ENCODE data around the gene IL9. TPM values are rescaled to one million over a fixed set of nuclear protein-coding genes. Genes with fewer than 3 reads are reported as not detected.
A peak's percentile ranks its signal among the peaks of the same experiment; 100 is the strongest.

Gene IL9
- total RNA-seq, 1 experiment from 2014 or later, result not detected

GRCh38 chr5:135887881-135888614 lies 7.6 kb downstream of the IL9 start:
- ChIA-PET CTCF (interaction anchor here (0.6 kb wide), 1 partner anchor 294 kb away, joined by 4 read pairs; no protein-coding TSS in a partner anchor), POLR2A (no interaction called here)
- TF ChIP-seq, protein P1, sequence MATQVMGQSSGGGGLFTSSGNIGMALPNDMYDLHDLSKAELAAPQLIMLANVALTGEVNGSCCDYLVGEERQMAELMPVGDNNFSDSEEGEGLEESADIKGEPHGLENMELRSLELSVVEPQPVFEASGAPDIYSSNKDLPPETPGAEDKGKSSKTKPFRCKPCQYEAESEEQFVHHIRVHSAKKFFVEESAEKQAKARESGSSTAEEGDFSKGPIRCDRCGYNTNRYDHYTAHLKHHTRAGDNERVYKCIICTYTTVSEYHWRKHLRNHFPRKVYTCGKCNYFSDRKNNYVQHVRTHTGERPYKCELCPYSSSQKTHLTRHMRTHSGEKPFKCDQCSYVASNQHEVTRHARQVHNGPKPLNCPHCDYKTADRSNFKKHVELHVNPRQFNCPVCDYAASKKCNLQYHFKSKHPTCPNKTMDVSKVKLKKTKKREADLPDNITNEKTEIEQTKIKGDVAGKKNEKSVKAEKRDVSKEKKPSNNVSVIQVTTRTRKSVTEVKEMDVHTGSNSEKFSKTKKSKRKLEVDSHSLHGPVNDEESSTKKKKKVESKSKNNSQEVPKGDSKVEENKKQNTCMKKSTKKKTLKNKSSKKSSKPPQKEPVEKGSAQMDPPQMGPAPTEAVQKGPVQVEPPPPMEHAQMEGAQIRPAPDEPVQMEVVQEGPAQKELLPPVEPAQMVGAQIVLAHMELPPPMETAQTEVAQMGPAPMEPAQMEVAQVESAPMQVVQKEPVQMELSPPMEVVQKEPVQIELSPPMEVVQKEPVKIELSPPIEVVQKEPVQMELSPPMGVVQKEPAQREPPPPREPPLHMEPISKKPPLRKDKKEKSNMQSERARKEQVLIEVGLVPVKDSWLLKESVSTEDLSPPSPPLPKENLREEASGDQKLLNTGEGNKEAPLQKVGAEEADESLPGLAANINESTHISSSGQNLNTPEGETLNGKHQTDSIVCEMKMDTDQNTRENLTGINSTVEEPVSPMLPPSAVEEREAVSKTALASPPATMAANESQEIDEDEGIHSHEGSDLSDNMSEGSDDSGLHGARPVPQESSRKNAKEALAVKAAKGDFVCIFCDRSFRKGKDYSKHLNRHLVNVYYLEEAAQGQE (IDR thresholded peaks at IDR 0.05; ENCODE audit: insufficient read depth in 1 of 2, low read depth in 2 of 2, low read length in 1 of 2), result no peak
- no peak for TF ChIP-seq CTCF (IDR thresholded peaks at IDR 0.05)
- no peak for TF ChIP-seq SIN3A (IDR thresholded peaks at IDR 0.05; ENCODE audit: borderline replicate concordance, insufficient read depth, low read depth, low read length)
- TF ChIP-seq TCF7L2 (IDR thresholded peaks at IDR 0.05; ENCODE audit: low read depth, low read length), result no peak
- no peak for TF ChIP-seq POLR2AphosphoS5 (IDR thresholded peaks at IDR 0.05; ENCODE audit: low read depth, low read length)
- in situ Hi-C loops (cut with HindIII; ENCODE audit: low pct_unique_long_range_greater_than_20kb, low sequenced_read_pairs), result no loop called here
- Histone ChIP-seq H3K4me1 (ENCODE audit: control insufficient read depth, insufficient read depth, low read length) (no peaks in the 10 kb centered on the region), H3K27me3 (ENCODE audit: control insufficient read depth, insufficient read depth, low read length) (no peaks in the 10 kb centered on the region; the same call in 1 of the 2 replicates), H3K4me3 (ENCODE audit: low read depth in 2 of 2, low read length in 2 of 2) (no peak overlapping the region), H3K9me3 (ENCODE audit: control insufficient read depth, insufficient read depth, low read depth, low read length) (no peaks in the 10 kb centered on the region), H3K27ac (ENCODE audit: low read length) (no peak overlapping the region), H3K36me3 (ENCODE audit: control insufficient read depth, insufficient read depth, low read length) (no peaks in the 10 kb centered on the region)
- ATAC-seq (peak; percentile 20; the same call in 1 of the 2 replicates), DNase-seq (ENCODE audit: low read depth, low spot score) (no peak)
- intact Hi-C loops (cut with micrococcal nuclease; ENCODE audit: unreplicated experiment), result loop anchor here (2.0 to 10.0 kb wide), 4 partner anchors 174 to 887 kb away; no protein-coding TSS in a partner anchor
- BruUV-seq (replicated peaks), result no TSS peak

DNA sequence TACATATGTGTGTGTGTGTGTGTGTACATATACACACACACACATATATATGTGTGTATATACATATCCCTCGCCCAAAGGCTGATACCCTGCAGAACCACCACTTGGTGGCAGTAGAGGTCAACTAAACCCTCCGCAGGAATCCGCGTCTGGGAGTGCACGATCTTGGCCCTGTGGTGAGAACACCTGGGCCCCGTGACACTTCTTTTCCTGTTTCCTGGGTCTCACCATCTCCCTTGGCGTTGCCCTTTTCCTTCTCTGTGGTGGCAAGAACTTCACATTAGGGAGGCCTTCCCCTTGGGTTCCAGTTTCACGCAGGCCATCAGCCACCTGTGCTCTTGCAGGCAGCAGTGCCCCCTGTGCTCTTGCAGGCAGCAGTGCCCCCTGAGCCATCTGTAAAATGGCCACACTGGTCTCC lies 8.2 kb downstream of the IL9 start:
- no TSS peak for BruUV-seq (replicated peaks)
- ATAC-seq, result peak; percentile 98
- no peaks in the 10 kb centered on the region; the same call in 1 of the 2 replicates for H3K27me3 ChIP-seq (ENCODE audit: control insufficient read depth, insufficient read depth, low read length)
- TF ChIP-seq, protein P1 (IDR thresholded peaks at IDR 0.05; ENCODE audit: insufficient read depth in 1 of 2, low read depth in 2 of 2, low read length in 1 of 2), result no peak
- TF ChIP-seq TCF7L2 (IDR thresholded peaks at IDR 0.05; ENCODE audit: low read depth, low read length) (no peak), POLR2AphosphoS5 (IDR thresholded peaks at IDR 0.05; ENCODE audit: low read depth, low read length) (no peak), CTCF (IDR thresholded peaks at IDR 0.05) (peak; percentile 88)
- H3K36me3 ChIP-seq (ENCODE audit: control insufficient read depth, insufficient read depth, low read length), result no peaks in the 10 kb centered on the region
- H3K4me1 ChIP-seq (ENCODE audit: control insufficient read depth, insufficient read depth, low read length), result no peaks in the 10 kb centered on the region
- ChIA-PET POLR2A (no interaction called here), CTCF (no interaction called here)
- H3K4me3 ChIP-seq (ENCODE audit: low read depth in 2 of 2, low read length in 2 of 2), result no peak overlapping the region
- H3K27ac ChIP-seq (ENCODE audit: low read length), result no peak overlapping the region
- no peaks in the 10 kb centered on the region for H3K9me3 ChIP-seq (ENCODE audit: control insufficient read depth, insufficient read depth, low read depth, low read length)
- intact Hi-C loops (cut with micrococcal nuclease; ENCODE audit: unreplicated experiment), result loop anchor here (2.0 to 10.0 kb wide), 4 partner anchors 175 to 887 kb away; no protein-coding TSS in a partner anchor
- in situ Hi-C loops (cut with HindIII; ENCODE audit: low pct_unique_long_range_greater_than_20kb, low sequenced_read_pairs), result no loop called here
- peak; percentile 50 for DNase-seq (ENCODE audit: low read depth, low spot score)

All from Panc1 (cell line).